Vagina (tissue), 2 donors: ENCODE measurements around the gene ADI1.

ENCODE experiments used
- POLR2A ChIP-seq, 2 donors: fragments of 450-650 bp; IDR thresholded peaks; one replicate each; pipeline ENCODE4 v1.6.1; 2017; ENCODE audit warnings: antibody characterized with exemption in 2 of 2, mild to moderate bottlenecking in 2 of 2, moderate library complexity in 2 of 2
- POLR2AphosphoS5 ChIP-seq, 2 donors: sonication (generic); formaldehyde crosslinking; IDR thresholded peaks; one replicate each; pipeline ENCODE4 v1.9.0; 2017; ENCODE audit warnings: antibody characterized with exemption in 2 of 2, mild to moderate bottlenecking in 2 of 2, low read depth in 1 of 2; ENCODE audit not compliant: insufficient read depth in 1 of 2
- TF ChIP-seq, protein P1 (sequence below), 3 experiments: fragments of 450-650 bp in 2 of 3; fragments of 200-600 bp in 1 of 3; sonication (generic) in 1 of 3; IDR thresholded peaks; one replicate each; pipeline ENCODE4 v1.5.1; 2017 to 2019; ENCODE audit warnings: antibody characterized with exemption in 3 of 3, mild to moderate bottlenecking in 2 of 3, moderate library complexity in 2 of 3

DNA sequence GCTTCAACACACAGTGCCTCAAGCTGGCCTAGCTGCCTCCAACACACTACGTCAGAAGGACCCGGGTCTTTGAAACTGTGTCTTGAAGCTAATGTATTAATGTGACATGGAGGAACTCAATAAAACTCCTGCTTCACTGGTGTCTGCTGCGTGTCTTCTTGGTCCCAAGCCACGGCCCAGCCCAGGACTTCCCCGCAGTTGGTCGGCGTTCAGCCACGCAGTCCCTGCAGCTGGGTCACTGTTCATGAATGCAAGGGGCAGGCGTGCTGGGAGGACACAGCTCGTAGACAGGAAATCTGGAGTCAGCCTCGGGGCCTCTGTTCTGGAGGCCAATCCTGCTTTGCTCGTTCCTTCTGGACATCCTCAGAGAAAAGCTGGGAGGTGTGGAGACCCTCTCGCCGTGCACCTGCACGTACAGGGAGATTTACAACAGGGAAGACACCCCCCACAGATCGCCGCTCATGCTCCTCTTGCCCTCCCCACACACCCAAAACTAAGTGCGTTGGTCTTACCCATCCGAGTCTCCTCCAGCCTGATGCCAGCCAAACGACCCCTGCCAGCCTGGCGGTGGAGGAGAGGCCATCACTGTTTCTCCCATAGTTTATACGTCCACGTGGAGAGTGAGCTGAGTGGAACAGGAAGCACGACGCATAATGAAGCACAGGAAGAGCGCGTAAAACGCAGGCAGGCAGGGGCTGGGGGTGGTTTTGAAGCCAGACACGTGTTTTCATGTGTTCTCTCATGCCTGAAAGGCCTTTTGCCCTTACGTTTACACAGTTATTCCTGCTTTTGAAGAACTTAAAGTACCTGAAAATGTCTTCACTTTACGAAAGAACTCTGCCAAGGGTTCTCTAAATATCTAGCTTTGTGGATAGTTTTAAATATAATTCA is 39.7 kb downstream of the ADI1 start:
- no peak for TF ChIP-seq POLR2AphosphoS5 (IDR thresholded peaks at IDR 0.05; ENCODE audit: insufficient read depth in 1 of 2, low read depth in 1 of 2)
- no peak for TF ChIP-seq POLR2A (IDR thresholded peaks at IDR 0.05)
- TF ChIP-seq, protein P1, sequence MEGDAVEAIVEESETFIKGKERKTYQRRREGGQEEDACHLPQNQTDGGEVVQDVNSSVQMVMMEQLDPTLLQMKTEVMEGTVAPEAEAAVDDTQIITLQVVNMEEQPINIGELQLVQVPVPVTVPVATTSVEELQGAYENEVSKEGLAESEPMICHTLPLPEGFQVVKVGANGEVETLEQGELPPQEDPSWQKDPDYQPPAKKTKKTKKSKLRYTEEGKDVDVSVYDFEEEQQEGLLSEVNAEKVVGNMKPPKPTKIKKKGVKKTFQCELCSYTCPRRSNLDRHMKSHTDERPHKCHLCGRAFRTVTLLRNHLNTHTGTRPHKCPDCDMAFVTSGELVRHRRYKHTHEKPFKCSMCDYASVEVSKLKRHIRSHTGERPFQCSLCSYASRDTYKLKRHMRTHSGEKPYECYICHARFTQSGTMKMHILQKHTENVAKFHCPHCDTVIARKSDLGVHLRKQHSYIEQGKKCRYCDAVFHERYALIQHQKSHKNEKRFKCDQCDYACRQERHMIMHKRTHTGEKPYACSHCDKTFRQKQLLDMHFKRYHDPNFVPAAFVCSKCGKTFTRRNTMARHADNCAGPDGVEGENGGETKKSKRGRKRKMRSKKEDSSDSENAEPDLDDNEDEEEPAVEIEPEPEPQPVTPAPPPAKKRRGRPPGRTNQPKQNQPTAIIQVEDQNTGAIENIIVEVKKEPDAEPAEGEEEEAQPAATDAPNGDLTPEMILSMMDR (IDR thresholded peaks at IDR 0.05) = no peak
